Activated T-cell treated with anti-CD3 and anti-CD28 coated beads, Interleukin-2, amount 50 U/mL, for 24 hours (primary cell): Measurements from ENCODE around the gene CD244.

Experiments
- DNase-seq: peaks from one replicate; pipeline ENCODE4 v3.0.0-alpha.2; 2020
- H3K27ac Mint-ChIP-seq: 2 replicates; pipeline ENCODE4 v1.8.0; 2020; ENCODE audit warnings: mild to moderate bottlenecking, mixed read lengths
- H3K27me3 Mint-ChIP-seq: 2 replicates; pipeline ENCODE4 v1.8.0; 2020; ENCODE audit warnings: mixed read lengths
- H3K36me3 Mint-ChIP-seq: 2 replicates; pipeline ENCODE4 v1.8.0; 2020; ENCODE audit warnings: low read depth, mixed read lengths
- H3K4me1 Mint-ChIP-seq: 2 replicates; pipeline ENCODE4 v1.8.0; 2020; ENCODE audit warnings: low read depth, mixed read lengths
- H3K4me3 Mint-ChIP-seq: 2 replicates; pipeline ENCODE4 v1.8.0; 2020; ENCODE audit warnings: mild to moderate bottlenecking, moderate library complexity, mixed read lengths
- H3K9me3 Mint-ChIP-seq: 2 replicates; pipeline ENCODE4 v1.8.0; 2020; ENCODE audit warnings: mixed read lengths

CD244 gene

GRCh38 chr1:160821627-160822026, 41.1 kb downstream of the CD244 start:
- DNase-seq, result no peak
- Mint-ChIP-seq H3K27me3 (no peaks in the 10 kb centered on the region), H3K4me1 (no peaks in the 10 kb centered on the region), H3K36me3 (peaks cover 28% of the 10 kb centered on the region), H3K4me3 (no peak overlapping the region), H3K9me3 (no peaks in the 10 kb centered on the region), H3K27ac (no peak overlapping the region)

- peaks cover 32% of the 10 kb centered on the region for H3K36me3 Mint-ChIP-seq
- no peaks in the 10 kb centered on the region for H3K27me3 Mint-ChIP-seq
- no peaks in the 10 kb centered on the region for H3K9me3 Mint-ChIP-seq
- no peak overlapping the region for H3K4me3 Mint-ChIP-seq
- no peaks in the 10 kb centered on the region for H3K4me1 Mint-ChIP-seq
- DNase-seq, result no peak
- peak overlapping the region; percentile 51 for H3K27ac Mint-ChIP-seq
Observed at GRCh38 chr1:160819186-160819585, 43.5 kb downstream of the CD244 start.

GRCh38 chr1:160818207-160818937, 44.3 kb downstream of the CD244 start:
- H3K36me3 Mint-ChIP-seq, result peaks cover 36% of the 10 kb centered on the region
- no peak overlapping the region for H3K4me3 Mint-ChIP-seq
- peaks cover 3% of the 10 kb centered on the region for H3K4me1 Mint-ChIP-seq
- H3K9me3 Mint-ChIP-seq, result no peaks in the 10 kb centered on the region
- no peak for DNase-seq
- peak overlapping the region; percentile 48 for H3K27ac Mint-ChIP-seq
- H3K27me3 Mint-ChIP-seq, result no peaks in the 10 kb centered on the region

- H3K4me3 Mint-ChIP-seq, result no peak overlapping the region
- peaks cover 47% of the 10 kb centered on the region for H3K36me3 Mint-ChIP-seq
- no peak overlapping the region for H3K27ac Mint-ChIP-seq
- no peaks in the 10 kb centered on the region for H3K9me3 Mint-ChIP-seq
- H3K27me3 Mint-ChIP-seq, result no peaks in the 10 kb centered on the region
- peaks cover 36% of the 10 kb centered on the region for H3K4me1 Mint-ChIP-seq
- DNase-seq, result no peak
Observed at GRCh38 chr1:160814856-160815255, 47.8 kb downstream of the CD244 start.

- H3K27me3 Mint-ChIP-seq, result no peaks in the 10 kb centered on the region
- H3K27ac Mint-ChIP-seq, result no peak overlapping the region
- peaks cover 48% of the 10 kb centered on the region for H3K36me3 Mint-ChIP-seq
- no peaks in the 10 kb centered on the region for H3K9me3 Mint-ChIP-seq
- DNase-seq, result no peak
- no peak overlapping the region for H3K4me3 Mint-ChIP-seq
- peaks cover 40% of the 10 kb centered on the region for H3K4me1 Mint-ChIP-seq
Observed at GRCh38 chr1:160814316-160814715, 48.4 kb downstream of the CD244 start.

- Mint-ChIP-seq H3K4me1 (peaks cover 48% of the 10 kb centered on the region), H3K9me3 (no peaks in the 10 kb centered on the region), H3K27me3 (no peaks in the 10 kb centered on the region), H3K36me3 (peaks cover 39% of the 10 kb centered on the region), H3K27ac (peak overlapping the region; percentile 73), H3K4me3 (no peak overlapping the region)
- DNase-seq, result no peak
Observed at GRCh38 chr1:160813215-160813614, 49.5 kb downstream of the CD244 start.

- Mint-ChIP-seq H3K27ac (peak overlapping the region; percentile 20), H3K4me3 (no peak overlapping the region), H3K27me3 (no peaks in the 10 kb centered on the region), H3K36me3 (peaks cover 43% of the 10 kb centered on the region), H3K9me3 (peaks cover 5% of the 10 kb centered on the region), H3K4me1 (peaks cover 67% of the 10 kb centered on the region)
- no peak for DNase-seq
Observed at GRCh38 chr1:160811147-160811546, 51.5 kb downstream of the CD244 start.

- Mint-ChIP-seq H3K27me3 (no peaks in the 10 kb centered on the region), H3K4me3 (no peak overlapping the region), H3K4me1 (peaks cover 73% of the 10 kb centered on the region), H3K27ac (no peak overlapping the region), H3K9me3 (peaks cover 5% of the 10 kb centered on the region), H3K36me3 (peaks cover 42% of the 10 kb centered on the region)
- no peak for DNase-seq
Observed at GRCh38 chr1:160810486-160810885, 52.2 kb downstream of the CD244 start.

GRCh38 chr1:160808289-160808688, 54.4 kb downstream of the CD244 start:
- peaks cover 47% of the 10 kb centered on the region for H3K36me3 Mint-ChIP-seq
- H3K4me1 Mint-ChIP-seq, result peaks cover 89% of the 10 kb centered on the region
- no peak for DNase-seq
- peaks cover 5% of the 10 kb centered on the region for H3K9me3 Mint-ChIP-seq
- H3K4me3 Mint-ChIP-seq, result no peak overlapping the region
- H3K27ac Mint-ChIP-seq, result peak overlapping the region; percentile 41
- no peaks in the 10 kb centered on the region for H3K27me3 Mint-ChIP-seq

GRCh38 chr1:160807738-160808137, 54.9 kb downstream of the CD244 start:
- H3K27me3 Mint-ChIP-seq, result no peaks in the 10 kb centered on the region
- no peak overlapping the region for H3K4me3 Mint-ChIP-seq
- no peak for DNase-seq
- peaks cover 88% of the 10 kb centered on the region for H3K4me1 Mint-ChIP-seq
- H3K9me3 Mint-ChIP-seq, result peaks cover 5% of the 10 kb centered on the region
- peaks cover 50% of the 10 kb centered on the region for H3K36me3 Mint-ChIP-seq
- H3K27ac Mint-ChIP-seq, result peak overlapping the region; percentile 50

- H3K4me1 Mint-ChIP-seq, result peaks cover 88% of the 10 kb centered on the region
- DNase-seq, result no peak
- H3K4me3 Mint-ChIP-seq, result no peak overlapping the region
- H3K9me3 Mint-ChIP-seq, result peaks cover 5% of the 10 kb centered on the region
- no peaks in the 10 kb centered on the region for H3K27me3 Mint-ChIP-seq
- H3K27ac Mint-ChIP-seq, result peak overlapping the region; percentile 50
- H3K36me3 Mint-ChIP-seq, result peaks cover 50% of the 10 kb centered on the region
Observed at GRCh38 chr1:160807247-160807646, 55.4 kb downstream of the CD244 start.

GRCh38 chr1:160806784-160807183, 55.9 kb downstream of the CD244 start:
- H3K36me3 Mint-ChIP-seq, result peaks cover 46% of the 10 kb centered on the region
- H3K4me3 Mint-ChIP-seq, result no peak overlapping the region
- H3K27me3 Mint-ChIP-seq, result no peaks in the 10 kb centered on the region
- no peak for DNase-seq
- H3K9me3 Mint-ChIP-seq, result peaks cover 5% of the 10 kb centered on the region
- H3K27ac Mint-ChIP-seq, result peak overlapping the region; percentile 87
- peaks cover 84% of the 10 kb centered on the region for H3K4me1 Mint-ChIP-seq

- no peak overlapping the region for H3K4me3 Mint-ChIP-seq
- peaks cover 5% of the 10 kb centered on the region for H3K9me3 Mint-ChIP-seq
- no peaks in the 10 kb centered on the region for H3K27me3 Mint-ChIP-seq
- H3K27ac Mint-ChIP-seq, result peak overlapping the region; percentile 87
- H3K36me3 Mint-ChIP-seq, result peaks cover 46% of the 10 kb centered on the region
- DNase-seq, result no peak
- H3K4me1 Mint-ChIP-seq, result peaks cover 84% of the 10 kb centered on the region
Observed at GRCh38 chr1:160806109-160806665, 56.5 kb downstream of the CD244 start.

- DNase-seq, result no peak
- Mint-ChIP-seq H3K9me3 (peaks cover 5% of the 10 kb centered on the region), H3K4me3 (no peak overlapping the region), H3K4me1 (peaks cover 87% of the 10 kb centered on the region), H3K27ac (no peak overlapping the region), H3K27me3 (no peaks in the 10 kb centered on the region), H3K36me3 (peaks cover 32% of the 10 kb centered on the region)
Observed at GRCh38 chr1:160801836-160802580, 60.7 kb downstream of the CD244 start.
